C4-2B (cell line): ENCODE results near the gene COX4I2.
"Not testable (repeated sequence)": the region's sequence is repeated elsewhere in the genome, so short reads cannot be mapped to it uniquely, and the experiment has no call there.

ENCODE experiments used
- H3K27ac ChIP-seq: fragments of 450-650 bp; 2 replicates; pipeline ENCODE4 v1.5.1; 2017
- CTCF ChIP-seq: fragments of 450-650 bp; conservative IDR thresholded peaks from 2 replicates; pipeline ENCODE4 v1.5.1; 2017; ENCODE audit warnings: mild to moderate bottlenecking
- ZFX ChIP-seq: fragments of 450-650 bp; IDR thresholded peaks from 2 replicates; pipeline ENCODE4 v1.6.1; 2017

Gene COX4I2

DNA sequence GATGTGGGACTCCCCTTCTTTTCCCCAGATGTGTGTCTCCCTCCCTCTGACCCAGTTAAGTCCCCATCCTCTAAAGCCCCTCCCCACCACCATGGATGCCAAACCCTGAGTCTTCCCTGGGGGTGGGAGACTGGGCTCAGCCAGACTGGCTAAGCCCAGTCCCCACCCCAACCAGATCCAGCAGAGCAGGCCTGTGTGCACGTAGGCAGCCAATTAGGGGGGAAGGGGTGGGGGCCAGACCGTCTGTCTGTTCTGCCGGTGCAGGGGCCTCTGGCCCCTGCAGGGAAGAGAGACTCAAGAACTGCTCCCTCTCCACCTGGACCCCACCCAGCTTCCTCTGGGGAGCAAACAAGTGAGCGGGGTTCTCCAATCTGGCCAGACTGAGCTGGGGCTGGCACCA, 605 bp downstream of the COX4I2 start:
- TF ChIP-seq ZFX (no peak), CTCF (no peak)
- H3K27ac ChIP-seq: no peak overlapping the region

- H3K27ac ChIP-seq: no peak overlapping the region
- TF ChIP-seq ZFX: no peak
- TF ChIP-seq CTCF: no peak
Observed at GRCh38 chr20:31638816-31639215, 1.1 kb downstream of the COX4I2 start.

DNA sequence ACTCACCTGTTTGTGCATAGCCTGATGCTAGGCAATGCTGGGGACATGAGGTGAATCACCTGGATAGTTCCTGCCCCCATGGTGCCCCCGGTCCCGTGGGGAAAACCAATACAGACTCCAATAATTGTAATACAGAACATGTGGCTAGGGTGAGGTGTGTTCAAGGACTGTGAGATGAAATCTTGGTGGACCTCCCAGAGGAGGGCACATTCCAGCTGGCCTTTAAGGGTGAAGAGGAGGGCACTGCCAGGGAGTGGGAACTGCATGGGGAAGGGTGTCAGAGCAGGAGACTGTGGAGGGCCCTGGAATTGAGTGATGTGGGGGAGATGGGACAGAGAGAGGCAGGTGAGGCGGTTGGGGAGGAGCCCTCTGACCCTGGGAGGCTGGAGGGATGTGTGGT, 2.5 kb downstream of the COX4I2 start:
- no peak for TF ChIP-seq CTCF
- no peak for TF ChIP-seq ZFX
- no peak overlapping the region for H3K27ac ChIP-seq

DNA sequence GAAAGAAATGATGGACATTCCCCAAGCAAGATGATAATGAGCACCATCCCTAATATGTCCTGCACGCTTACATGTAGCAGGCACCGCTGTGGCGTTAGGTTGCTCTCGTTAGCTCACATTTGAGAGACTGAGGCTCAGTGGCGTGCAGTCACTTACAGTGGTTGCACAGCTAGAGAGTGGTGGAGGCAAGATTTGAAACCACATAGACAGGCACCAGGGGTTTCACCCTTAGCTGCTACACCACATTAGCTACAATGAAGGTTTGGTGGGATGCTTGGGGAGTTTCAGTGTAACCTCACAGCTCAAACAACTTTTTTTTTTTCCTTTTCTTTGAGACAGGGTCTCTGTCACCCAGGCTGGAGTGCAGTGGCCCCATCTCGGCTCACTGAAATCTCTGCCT, 3.7 kb downstream of the COX4I2 start:
- H3K27ac ChIP-seq: no peak overlapping the region
- TF ChIP-seq ZFX: no peak
- no peak for TF ChIP-seq CTCF

DNA sequence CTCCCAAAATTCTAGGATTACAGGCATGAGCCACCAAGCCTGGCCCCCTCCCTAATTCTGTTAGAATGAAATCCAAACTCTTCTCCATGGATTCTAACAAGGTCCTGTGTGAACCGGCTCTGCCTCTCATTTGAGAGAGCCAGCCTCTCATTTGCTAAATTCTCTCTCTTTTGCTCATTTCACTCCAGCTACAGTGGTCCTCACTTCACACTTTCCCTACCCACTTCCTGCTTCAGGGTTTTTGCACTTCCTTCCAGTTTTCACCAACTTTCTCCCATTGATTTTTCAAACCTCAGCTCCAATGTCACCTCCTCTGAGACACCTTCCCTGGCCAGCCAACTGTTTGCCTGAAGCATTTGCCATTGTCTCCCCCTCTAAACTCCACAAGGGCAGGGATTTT, 5.1 kb downstream of the COX4I2 start:
- TF ChIP-seq ZFX (no peak), CTCF (no peak)

GRCh38 chr20:31643522-31643921, 5.8 kb downstream of the COX4I2 start:
- H3K27ac ChIP-seq: no peak overlapping the region

More for the DNA sequence above, 5.1 kb downstream of the COX4I2 start:
- H3K27ac ChIP-seq: no peak overlapping the region

DNA sequence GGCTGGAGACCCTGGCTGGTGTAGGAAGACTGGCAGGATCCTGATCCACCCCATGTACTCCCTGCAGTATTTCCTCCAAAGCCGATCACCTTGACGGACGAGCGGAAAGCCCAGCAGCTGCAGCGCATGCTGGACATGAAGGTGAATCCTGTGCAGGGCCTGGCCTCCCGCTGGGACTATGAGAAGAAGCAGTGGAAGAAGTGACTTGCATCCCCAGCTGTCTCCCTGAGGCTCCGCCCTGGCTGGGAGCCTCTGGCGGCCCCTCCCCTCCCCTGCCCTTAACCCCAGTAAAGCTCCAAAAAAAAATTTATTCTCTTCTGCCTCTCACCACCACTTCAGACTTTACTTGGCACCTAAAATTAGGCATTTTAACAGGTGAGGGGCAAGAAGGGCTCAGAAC, 7.0 kb downstream of the COX4I2 start:
- no peak for TF ChIP-seq ZFX
- no peak for TF ChIP-seq CTCF

More at GRCh38 chr20:31643522-31643921, 5.8 kb downstream of the COX4I2 start:
- TF ChIP-seq CTCF: no peak
- TF ChIP-seq ZFX: no peak

DNA sequence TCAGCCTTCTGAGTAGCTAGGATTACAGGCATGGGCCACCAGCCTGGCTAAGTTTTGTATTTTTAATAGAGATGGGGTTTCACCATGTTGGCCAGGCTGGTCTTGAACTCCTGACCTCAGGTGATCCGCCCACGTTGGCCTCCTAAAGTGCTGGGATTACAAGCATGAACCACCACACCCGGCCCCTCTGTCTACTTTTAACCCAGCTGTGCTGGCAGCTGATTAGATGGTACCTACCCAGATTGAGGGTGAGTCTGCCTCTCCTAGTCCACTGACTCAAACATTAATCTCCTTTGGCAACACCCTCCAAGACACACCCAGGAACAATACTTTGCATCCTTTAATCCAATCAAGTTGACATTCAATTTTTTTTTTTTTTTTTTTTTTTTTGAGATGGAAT, 10.4 kb downstream of the COX4I2 start:
- not testable (repeated sequence) for H3K27ac ChIP-seq

More for the DNA sequence above, 7.0 kb downstream of the COX4I2 start:
- H3K27ac ChIP-seq: no peak overlapping the region
